GM10266 (cell line): ENCODE data around the gene ZC3HAV1.
"Not testable (repeated sequence)": the region's sequence is repeated elsewhere in the genome, so short reads cannot be mapped to it uniquely, and the experiment has no call there.

Experiments used
- DNase-seq: peaks from one replicate; pipeline ENCODE4 v3.0.0; 2012; ENCODE audit errors: extremely low spot score
- CTCF ChIP-seq: IDR thresholded peaks from 2 replicates; pipeline ENCODE4 v1.5.1; 2012; ENCODE audit warnings: mild to moderate bottlenecking, low read depth; ENCODE audit not compliant: control insufficient read depth, insufficient read depth; ENCODE audit errors: missing control alignments

ZC3HAV1 gene

GRCh38 chr7:139127648-139128047 is 18.1 kb upstream of the ZC3HAV1 start:
- no peak for DNase-seq
- peak; percentile 6 for TF ChIP-seq CTCF

GRCh38 chr7:139125657-139126056 is 16.1 kb upstream of the ZC3HAV1 start:
- no peak for TF ChIP-seq CTCF
- no peak for DNase-seq

GRCh38 chr7:139124995-139125394 is 15.5 kb upstream of the ZC3HAV1 start:
- not testable (repeated sequence) for DNase-seq

- no peak for TF ChIP-seq CTCF
- no peak for DNase-seq
Observed at GRCh38 chr7:139124084-139124914, 14.8 kb upstream of the ZC3HAV1 start.

GRCh38 chr7:139119486-139119849 is 9.9 kb upstream of the ZC3HAV1 start:
- TF ChIP-seq CTCF: no peak
- DNase-seq: no peak

- DNase-seq: peak; percentile 66
- no peak for TF ChIP-seq CTCF
Observed at GRCh38 chr7:139118805-139119485, 9.4 kb upstream of the ZC3HAV1 start.

GRCh38 chr7:139118234-139118804 is 8.8 kb upstream of the ZC3HAV1 start:
- DNase-seq: peak; percentile 59

More at GRCh38 chr7:139118234-139118804, 8.8 kb upstream of the ZC3HAV1 start:
- TF ChIP-seq CTCF: no peak
